Stimulated activated CD4-positive, alpha-beta T cell treated with anti-CD3 and anti-CD28 coated beads, Interleukin-1b, Interleukin-23, amount 100 ng/mL, for 24 hours (primary cell): ENCODE measurements around the gene NUDT4.

Source experiments
- DNase-seq, 4 experiments: peaks; one replicate each; pipeline ENCODE4 v3.0.0-alpha.2; 2020; ENCODE audit warnings: low read depth in 4 of 4, low spot score in 1 of 4

NUDT4 gene

GRCh38 chr12:93456077-93456476 lies 78.4 kb downstream of the NUDT4 start:
- no peak for DNase-seq
